ENCODE results near the gene BABAM1. TPM values are rescaled to one million over a fixed set of nuclear protein-coding genes. Genes with fewer than 3 reads are reported as not detected.

The BABAM1 gene
- polyA plus RNA-seq, 1 donor (not counting 4 experiments of a cell fraction or from before 2014, with no cell fraction given): 92.8 TPM

- DNase-seq (ENCODE audit: low read depth, low spot score): no peak
- peak overlapping the region; percentile 92 for H3K4me2 ChIP-seq (ENCODE audit: control insufficient read depth, extremely low read depth, insufficient read depth, low read depth, low read length)
- peaks cover 34% of the 10 kb centered on the region for H3K79me2 ChIP-seq (ENCODE audit: control insufficient read depth, insufficient read depth, low read length)
- TF ChIP-seq, protein P1, sequence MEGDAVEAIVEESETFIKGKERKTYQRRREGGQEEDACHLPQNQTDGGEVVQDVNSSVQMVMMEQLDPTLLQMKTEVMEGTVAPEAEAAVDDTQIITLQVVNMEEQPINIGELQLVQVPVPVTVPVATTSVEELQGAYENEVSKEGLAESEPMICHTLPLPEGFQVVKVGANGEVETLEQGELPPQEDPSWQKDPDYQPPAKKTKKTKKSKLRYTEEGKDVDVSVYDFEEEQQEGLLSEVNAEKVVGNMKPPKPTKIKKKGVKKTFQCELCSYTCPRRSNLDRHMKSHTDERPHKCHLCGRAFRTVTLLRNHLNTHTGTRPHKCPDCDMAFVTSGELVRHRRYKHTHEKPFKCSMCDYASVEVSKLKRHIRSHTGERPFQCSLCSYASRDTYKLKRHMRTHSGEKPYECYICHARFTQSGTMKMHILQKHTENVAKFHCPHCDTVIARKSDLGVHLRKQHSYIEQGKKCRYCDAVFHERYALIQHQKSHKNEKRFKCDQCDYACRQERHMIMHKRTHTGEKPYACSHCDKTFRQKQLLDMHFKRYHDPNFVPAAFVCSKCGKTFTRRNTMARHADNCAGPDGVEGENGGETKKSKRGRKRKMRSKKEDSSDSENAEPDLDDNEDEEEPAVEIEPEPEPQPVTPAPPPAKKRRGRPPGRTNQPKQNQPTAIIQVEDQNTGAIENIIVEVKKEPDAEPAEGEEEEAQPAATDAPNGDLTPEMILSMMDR (optimal IDR thresholded peaks at IDR 0.05 in 1 of 3, IDR thresholded peaks at IDR 0.05 in 1 of 3, conservative IDR thresholded peaks at IDR 0.05 in 1 of 3; ENCODE audit: extremely low read depth in 1 of 3, insufficient read depth in 2 of 3, low read length in 3 of 3): no peak
- TF ChIP-seq EZH2 (IDR thresholded peaks at IDR 0.05; ENCODE audit: low read length): no peak
- H3K36me3 ChIP-seq (ENCODE audit: control insufficient read depth in 2 of 2, extremely low read depth in 1 of 2, insufficient read depth in 2 of 2, low read length in 2 of 2): peaks cover 16 to 20% of the 10 kb centered on the region in 2 experiments
- no peaks in the 10 kb centered on the region for H3K9me1 ChIP-seq (ENCODE audit: control insufficient read depth, extremely low read depth, insufficient read depth, low read length)
- peaks cover 4% of the 10 kb centered on the region for H4K20me1 ChIP-seq (ENCODE audit: control insufficient read depth, extremely low read depth, insufficient read depth, low read length)
- H2AFZ ChIP-seq (ENCODE audit: control insufficient read depth, low read length): no peak overlapping the region
- peaks cover 14% of the 10 kb centered on the region for H3K4me1 ChIP-seq (ENCODE audit: control insufficient read depth, extremely low read depth, insufficient read depth, low read length)
- H3K9ac ChIP-seq (ENCODE audit: control insufficient read depth, extremely low read depth, insufficient read depth, low read length): no peak overlapping the region
- peak overlapping the region; percentile 52 to 83 (median 79) for H3K4me3 ChIP-seq (ENCODE audit: control insufficient read depth in 2 of 3, extremely low read depth in 1 of 3, insufficient read depth in 2 of 3, low read depth in 1 of 3, low read length in 3 of 3)
- dilution Hi-C loops (cut with MboI; ENCODE audit: extremely low pct_ligation_motif_present, low sequenced_read_pairs): no loop called here
- H3K27ac ChIP-seq (ENCODE audit: control insufficient read depth, insufficient read depth, low read length): no peak overlapping the region
- no peak for FAIRE-seq
- H3K9me3 ChIP-seq (ENCODE audit: control insufficient read depth, low read depth, low read length): no peaks in the 10 kb centered on the region
- no peaks in the 10 kb centered on the region for H3K27me3 ChIP-seq (ENCODE audit: control insufficient read depth, extremely low read depth, insufficient read depth, low read length)
Observed at GRCh38 chr19:17235971-17236777, 31.1 kb upstream of the BABAM1 start.

- FAIRE-seq (no peak), DNase-seq (ENCODE audit: low read depth, low spot score) (no peak)
- Histone ChIP-seq H3K9ac (ENCODE audit: control insufficient read depth, extremely low read depth, insufficient read depth, low read length) (no peak overlapping the region), H3K27ac (ENCODE audit: control insufficient read depth, insufficient read depth, low read length) (no peak overlapping the region), H3K27me3 (ENCODE audit: control insufficient read depth, extremely low read depth, insufficient read depth, low read length) (no peaks in the 10 kb centered on the region), H4K20me1 (ENCODE audit: control insufficient read depth, extremely low read depth, insufficient read depth, low read length) (peaks cover 4% of the 10 kb centered on the region), H3K4me3 (ENCODE audit: control insufficient read depth in 2 of 3, extremely low read depth in 1 of 3, insufficient read depth in 2 of 3, low read depth in 1 of 3, low read length in 3 of 3) (no peak overlapping the region), H3K79me2 (ENCODE audit: control insufficient read depth, insufficient read depth, low read length) (peaks cover 37% of the 10 kb centered on the region), H3K4me1 (ENCODE audit: control insufficient read depth, extremely low read depth, insufficient read depth, low read length) (peaks cover 14% of the 10 kb centered on the region), H3K9me3 (ENCODE audit: control insufficient read depth, low read depth, low read length) (no peaks in the 10 kb centered on the region), H3K4me2 (ENCODE audit: control insufficient read depth, extremely low read depth, insufficient read depth, low read depth, low read length) (no peak overlapping the region), H3K36me3 (ENCODE audit: control insufficient read depth in 2 of 2, extremely low read depth in 1 of 2, insufficient read depth in 2 of 2, low read length in 2 of 2) (peaks cover 9 to 16% of the 10 kb centered on the region in 2 experiments), H3K9me1 (ENCODE audit: control insufficient read depth, extremely low read depth, insufficient read depth, low read length) (no peaks in the 10 kb centered on the region), H2AFZ (ENCODE audit: control insufficient read depth, low read length) (no peak overlapping the region)
- TF ChIP-seq, protein P1 (optimal IDR thresholded peaks at IDR 0.05 in 1 of 3, IDR thresholded peaks at IDR 0.05 in 1 of 3, conservative IDR thresholded peaks at IDR 0.05 in 1 of 3; ENCODE audit: extremely low read depth in 1 of 3, insufficient read depth in 2 of 3, low read length in 3 of 3): no peak
- dilution Hi-C loops (cut with MboI; ENCODE audit: extremely low pct_ligation_motif_present, low sequenced_read_pairs): no loop called here
Observed at GRCh38 chr19:17236811-17237543, 30.3 kb upstream of the BABAM1 start.

Measured in keratinocyte (primary cell).